ENCODE measurements around the gene RASSF8. TPM values are rescaled to one million over a fixed set of nuclear protein-coding genes. Genes with fewer than 3 reads are reported as not detected.
A peak's percentile ranks its signal among the peaks of the same experiment; 100 is the strongest.

RASSF8 gene
- total and polyA plus RNA-seq, 2 of the 8 experiments (the other 6 are each of a cell fraction or from before 2014, with no cell fraction given): 6.4 to 46.7 TPM

DNA sequence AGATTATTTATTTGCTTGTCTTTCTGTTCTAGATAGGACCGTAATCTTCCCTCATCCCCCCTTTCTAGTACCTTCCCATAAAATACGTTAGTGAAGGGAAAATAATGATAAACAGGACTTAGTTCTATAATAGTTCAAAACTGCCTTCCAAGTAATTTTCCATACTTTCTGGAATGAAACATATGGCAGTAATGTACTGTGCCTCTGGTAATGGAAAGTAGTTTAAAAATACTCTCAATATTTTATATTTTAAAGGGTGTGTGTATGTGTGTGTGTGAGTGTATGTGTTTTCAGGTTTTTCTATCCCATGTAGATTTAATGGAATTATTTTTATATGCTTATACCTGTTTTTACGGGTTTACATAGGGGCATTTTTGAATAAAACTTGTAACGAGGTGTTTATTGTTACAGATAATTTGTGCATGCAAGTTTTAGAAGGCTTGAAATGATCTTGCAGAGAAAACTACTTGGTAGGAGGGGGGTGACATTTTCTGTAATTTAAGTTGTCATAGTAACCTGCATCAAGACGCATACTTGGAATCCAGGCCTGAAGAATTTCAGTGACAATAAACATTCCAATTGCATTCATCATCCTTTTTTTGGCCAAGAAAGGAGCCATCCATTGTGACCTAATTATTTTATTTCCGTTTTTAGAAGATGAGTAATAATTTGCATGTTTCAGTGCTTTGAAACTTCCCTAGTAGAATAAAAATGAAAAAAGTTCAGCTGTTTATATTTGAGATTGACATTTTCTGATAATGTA, 38.9 kb downstream of the RASSF8 start:
- Histone ChIP-seq H3K56ac (replicated peaks; ENCODE audit: insufficient read length, low read depth, low read length) (no peak overlapping the region), H3K27ac (ENCODE audit: low read depth, low read length) (peak overlapping the region; percentile 47; the same call in 1 of the 2 replicates), H2BK15ac (ENCODE audit: low read length) (no peak overlapping the region), H3K79me1 (ENCODE audit: low read depth, low read length) (no peaks in the 10 kb centered on the region), H3K9me3 (ENCODE audit: insufficient read depth in 2 of 2, low read depth in 1 of 2, low read length in 1 of 2) (no peaks in the 10 kb centered on the region), H2BK120ac (replicated peaks; ENCODE audit: low read depth, low read length) (no peak overlapping the region), H2AK5ac (ENCODE audit: low read depth, low read length) (no peak overlapping the region), H3K4me1 (replicated peaks in 1 of 4; ENCODE audit: control insufficient read depth in 3 of 4, insufficient read depth in 4 of 4, low read length in 3 of 4) (peaks cover 2 to 24% (median 16%) of the 10 kb centered on the region in 4 experiments; a peak in 6 of 7 replicates), H3K23me2 (ENCODE audit: low read depth, low read length) (no peaks in the 10 kb centered on the region), H2BK5ac (ENCODE audit: low read depth, low read length) (no peak overlapping the region), H4K5ac (ENCODE audit: insufficient read length, low read depth, low read length) (peak overlapping the region; percentile 43), H3K79me2 (ENCODE audit: control insufficient read depth in 1 of 2, insufficient read depth in 2 of 2, low read length in 2 of 2) (peaks cover 2 to 78% of the 10 kb centered on the region in 2 experiments; a peak in 3 of 4 replicates), H2AFZ (ENCODE audit: low read length) (no peak overlapping the region), H3K9ac (replicated peaks in 1 of 4; ENCODE audit: extremely low read depth in 1 of 4, low read depth in 3 of 4, low read length in 3 of 4) (no peak overlapping the region; a peak in 1 of 7 replicates), H3K4me3 (ENCODE audit: extremely low read depth in 1 of 4, insufficient read depth in 2 of 4, low read depth in 3 of 4, low read length in 4 of 4) (peak overlapping the region in 1 of 4 experiments; percentile 17; a peak in 1 of 8 replicates), H3K36me3 (ENCODE audit: control insufficient read depth in 2 of 4, insufficient read depth in 4 of 4, low read length in 3 of 4) (no peaks in the 10 kb centered on the region), H3K4ac (replicated peaks; ENCODE audit: insufficient read length, low read depth, low read length) (no peak overlapping the region), H4K91ac (replicated peaks; ENCODE audit: insufficient read length, low read length) (no peak overlapping the region), H3K18ac (ENCODE audit: extremely low read depth, low read length) (no peak overlapping the region), H3K14ac (ENCODE audit: insufficient read length) (no peak overlapping the region), H3K27me3 (replicated peaks in 1 of 4; ENCODE audit: control insufficient read depth in 3 of 4, extremely low read depth in 1 of 4, insufficient read depth in 3 of 4, low read length in 3 of 4) (no peaks in the 10 kb centered on the region), H2BK20ac (ENCODE audit: low read length) (no peak overlapping the region), H3K4me2 (ENCODE audit: insufficient read depth in 1 of 2, low read depth in 2 of 2, low read length in 2 of 2) (0 out of 4 replicates have a peak overlapping the region, but pooled peaks of 1 of the 2 experiments have one; percentile 13), H4K8ac (ENCODE audit: extremely low read depth, insufficient read depth, low read length) (no peak overlapping the region), H2BK12ac (ENCODE audit: low read depth, low read length) (no peak overlapping the region), H3K23ac (ENCODE audit: insufficient read length) (no peak overlapping the region), H4K20me1 (replicated peaks in 1 of 2; ENCODE audit: control insufficient read depth in 1 of 2, insufficient read depth in 2 of 2, low read length in 2 of 2) (no peaks in the 10 kb centered on the region)
- 47% methylated on average over 6 of the region's 6 CpGs; no CpG with 5 or more reads in 1 of the 2 experiments for WGBS, 2 experiments (ENCODE audit: extremely low coverage in 1 of 2, insufficient coverage in 1 of 2, insufficient read length in 1 of 2, insufficient replicate concordance in 2 of 2, low coverage in 1 of 2, low lambda C conversion rate in 2 of 2, missing lambda C conversion rate in 1 of 2)
- CTCF ChIA-PET (ENCODE audit: partially characterized antibody): interaction anchor here (1.1 to 1.7 kb wide), 2 partner anchors 10 to 34 kb away, joined by 3 to 5 read pairs; no protein-coding TSS in a partner anchor
- DNase-seq (ENCODE audit: low read depth in 1 of 2, low spot score in 2 of 2) (no peak), FAIRE-seq (peak; percentile 39)
- no peak for TF ChIP-seq NRF1 (IDR thresholded peaks at IDR 0.05; ENCODE audit: low read depth, low read length)
- TF ChIP-seq, protein P1, sequence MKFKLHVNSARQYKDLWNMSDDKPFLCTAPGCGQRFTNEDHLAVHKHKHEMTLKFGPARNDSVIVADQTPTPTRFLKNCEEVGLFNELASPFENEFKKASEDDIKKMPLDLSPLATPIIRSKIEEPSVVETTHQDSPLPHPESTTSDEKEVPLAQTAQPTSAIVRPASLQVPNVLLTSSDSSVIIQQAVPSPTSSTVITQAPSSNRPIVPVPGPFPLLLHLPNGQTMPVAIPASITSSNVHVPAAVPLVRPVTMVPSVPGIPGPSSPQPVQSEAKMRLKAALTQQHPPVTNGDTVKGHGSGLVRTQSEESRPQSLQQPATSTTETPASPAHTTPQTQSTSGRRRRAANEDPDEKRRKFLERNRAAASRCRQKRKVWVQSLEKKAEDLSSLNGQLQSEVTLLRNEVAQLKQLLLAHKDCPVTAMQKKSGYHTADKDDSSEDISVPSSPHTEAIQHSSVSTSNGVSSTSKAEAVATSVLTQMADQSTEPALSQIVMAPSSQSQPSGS (IDR thresholded peaks at IDR 0.05; ENCODE audit: low read length): no peak
- no peak for TF ChIP-seq RAD21 (IDR thresholded peaks at IDR 0.05 in 1 of 2, conservative IDR thresholded peaks at IDR 0.05 in 1 of 2; ENCODE audit: low read depth in 2 of 2, low read length in 2 of 2)
- 0 out of 3 replicates have a peak, but pooled peaks of 1 of the 2 experiments have one; percentile 63 for TF ChIP-seq EP300 (IDR thresholded peaks at IDR 0.05; ENCODE audit: borderline replicate concordance in 1 of 2, low read depth in 2 of 2, low read length in 2 of 2)
- peak; percentile 92 for TF ChIP-seq TEAD4 (IDR thresholded peaks at IDR 0.05; ENCODE audit: low read depth, low read length)
- TF ChIP-seq JUN (IDR thresholded peaks at IDR 0.05; ENCODE audit: low read depth, low read length): peak; percentile 87
- TF ChIP-seq JUND (IDR thresholded peaks at IDR 0.05; ENCODE audit: low read length): peak; percentile 96
- 0 out of 2 replicates have a peak, but pooled peaks have one; percentile 39 for TF ChIP-seq SP1 (IDR thresholded peaks at IDR 0.05; ENCODE audit: low read depth, low read length)
- POLR2A ChIA-PET (ENCODE audit: partially characterized antibody): interaction anchor here (1.1 to 1.4 kb wide), 2 partner anchors 25 to 38 kb away, joined by 3 to 7 read pairs; partner anchors contain the start of gene RASSF8
